Large intestine (tissue), 3 donors: ENCODE measurements around the gene DCAF6. TPM values are rescaled to one million over a fixed set of nuclear protein-coding genes. Genes with fewer than 3 reads are reported as not detected.

Source experiments
- DNase-seq, 2 donors: peaks; one replicate each; pipeline versions ENCODE4 v3.0.0 to v3.0.0-alpha.2; 2013
- H3K27ac ChIP-seq: one replicate; pipeline ENCODE4 v1.5.1; 2013; ENCODE audit warnings: low read length
- H3K27me3 ChIP-seq: 2 replicates; pipeline ENCODE4 v1.6.1; 2013; ENCODE audit warnings: low read length; ENCODE audit not compliant: control insufficient read depth, insufficient read depth
- H3K36me3 ChIP-seq: 2 replicates; pipeline ENCODE4 v1.6.1; 2013; ENCODE audit warnings: low read length; ENCODE audit not compliant: control insufficient read depth, insufficient read depth
- H3K4me1 ChIP-seq: one replicate; pipeline ENCODE4 v1.6.1; 2013; ENCODE audit warnings: low read length; ENCODE audit not compliant: control insufficient read depth, insufficient read depth
- H3K4me3 ChIP-seq: one replicate; pipeline ENCODE4 v1.5.1; 2013; ENCODE audit warnings: low read length
- H3K9me3 ChIP-seq: one replicate; pipeline ENCODE4 v1.6.1; 2013; ENCODE audit warnings: mild to moderate bottlenecking, low read depth, low read length, moderate library complexity; ENCODE audit not compliant: control insufficient read depth
- WGBS: methylation state at CpG from one replicate; pipeline ENCODE4 v1.1.5; 2013; ENCODE audit warnings: low lambda C conversion rate; ENCODE audit not compliant: insufficient coverage; 5-methylcytosine and 5-hydroxymethylcytosine counted together
- polyA plus RNA-seq: library from polyadenylated mRNA; unstranded; fragments of 120-200 nt; gene quantifications from one replicate; pipeline ENCODE4 v1.2.1, GENCODE V29; 2013

The DCAF6 gene
- polyA plus RNA-seq, 1 donor: 54.7 TPM

DNA sequence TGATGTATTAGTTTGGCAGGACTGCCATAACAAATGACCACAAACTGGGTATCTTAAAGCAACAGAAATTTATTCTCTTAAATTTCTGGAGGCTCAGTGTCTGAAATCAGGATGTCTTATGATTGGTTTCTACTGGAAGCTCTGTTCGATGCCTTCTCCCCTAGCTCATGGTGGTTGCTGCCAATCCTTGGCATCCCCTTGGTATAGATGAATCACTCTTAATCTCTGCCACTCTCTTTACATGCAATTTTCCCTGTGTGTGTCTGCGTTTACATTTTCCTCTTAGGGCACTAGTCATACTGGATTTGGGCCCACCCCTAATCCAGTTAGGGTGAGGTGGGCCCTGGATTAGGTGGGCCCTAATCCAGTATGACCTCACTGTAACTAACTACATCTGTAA lies 55.1 kb downstream of the DCAF6 start:
- WGBS: 100% methylated on average over 1 of the region's 2 CpGs

DNA sequence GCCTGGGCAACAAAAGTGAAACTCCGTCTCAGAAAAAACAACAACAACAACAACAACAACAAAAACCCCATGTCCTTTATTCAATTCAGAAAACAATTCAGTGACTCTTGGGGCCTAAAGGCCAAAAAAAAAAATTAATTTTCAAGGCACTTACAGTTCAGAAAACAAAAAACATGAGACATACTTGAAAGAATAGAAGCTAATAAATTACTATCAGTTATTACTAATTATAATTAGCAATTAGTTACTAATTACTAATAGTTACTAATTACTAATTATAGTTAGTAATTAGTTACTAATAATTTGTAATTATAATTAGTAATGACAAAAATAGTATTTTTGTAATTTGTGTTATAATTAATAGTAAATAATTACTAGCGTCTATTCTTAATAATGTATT lies 57.2 kb downstream of the DCAF6 start:
- H3K4me3 ChIP-seq: no peak overlapping the region
- H3K27me3 ChIP-seq: no peaks in the 10 kb centered on the region
- H3K27ac ChIP-seq: no peak overlapping the region
- H3K36me3 ChIP-seq: peaks cover 21% of the 10 kb centered on the region
- no peaks in the 10 kb centered on the region for H3K4me1 ChIP-seq
- DNase-seq: no peak
- H3K9me3 ChIP-seq: no peaks in the 10 kb centered on the region
- WGBS: 100% methylated on average over 1 of the region's 2 CpGs

More for the DNA sequence above, 55.1 kb downstream of the DCAF6 start:
- Histone ChIP-seq H3K4me1 (no peaks in the 10 kb centered on the region), H3K36me3 (peaks cover 20% of the 10 kb centered on the region), H3K9me3 (no peaks in the 10 kb centered on the region), H3K27me3 (no peaks in the 10 kb centered on the region), H3K4me3 (no peak overlapping the region), H3K27ac (no peak overlapping the region)
- no peak for DNase-seq

DNA sequence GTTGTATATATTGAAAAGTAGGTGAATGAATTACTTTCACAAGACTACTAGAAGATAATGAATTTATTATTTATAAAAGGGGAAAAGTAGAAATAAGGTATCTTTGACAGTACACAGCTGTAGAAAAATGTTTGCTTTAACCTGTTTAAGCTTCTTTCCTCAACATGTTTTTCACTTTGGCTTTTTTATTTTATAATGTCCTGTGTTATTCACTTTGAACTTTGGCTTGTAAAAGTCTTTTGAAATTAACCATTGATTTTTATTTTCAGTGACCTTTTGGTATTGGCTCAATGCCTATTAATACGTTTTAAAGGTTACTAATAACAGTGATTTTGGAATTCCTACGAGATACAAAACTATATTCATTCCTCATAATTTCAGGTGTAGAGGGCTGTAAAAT lies 58.1 kb downstream of the DCAF6 start:
- no peaks in the 10 kb centered on the region for H3K9me3 ChIP-seq
- no peak overlapping the region for H3K4me3 ChIP-seq
- no peaks in the 10 kb centered on the region for H3K4me1 ChIP-seq
- H3K27me3 ChIP-seq: no peaks in the 10 kb centered on the region
- no peak for DNase-seq
- WGBS: 70% methylated on average over 2 of the region's 2 CpGs
- H3K27ac ChIP-seq: no peak overlapping the region
- H3K36me3 ChIP-seq: peaks cover 23% of the 10 kb centered on the region

DNA sequence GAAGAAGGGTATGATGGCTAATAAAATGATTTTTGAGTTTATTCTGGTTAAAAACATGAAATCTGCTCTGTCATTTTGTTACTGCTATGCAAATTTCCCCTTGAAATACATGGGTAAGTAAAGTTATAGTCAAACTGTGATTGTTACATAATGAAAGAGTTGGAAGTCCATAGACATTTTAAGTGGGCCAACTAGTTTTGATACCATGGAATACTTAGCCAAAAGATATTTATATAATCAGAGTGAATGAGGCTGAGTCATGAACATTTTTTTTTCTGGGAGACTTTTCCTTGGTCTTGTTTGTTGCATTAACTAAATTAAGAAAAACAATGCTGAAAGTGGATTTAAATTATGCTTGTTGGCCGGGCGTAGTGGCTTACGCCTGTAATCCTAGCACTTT lies 58.6 kb downstream of the DCAF6 start:
- H3K27me3 ChIP-seq: no peaks in the 10 kb centered on the region
- no CpG with 5 or more reads among the region's 3 CpGs for WGBS
- no peak for DNase-seq
- H3K4me3 ChIP-seq: no peak overlapping the region
- no peaks in the 10 kb centered on the region for H3K9me3 ChIP-seq
- H3K4me1 ChIP-seq: no peaks in the 10 kb centered on the region
- H3K27ac ChIP-seq: no peak overlapping the region
- peaks cover 23% of the 10 kb centered on the region for H3K36me3 ChIP-seq

DNA sequence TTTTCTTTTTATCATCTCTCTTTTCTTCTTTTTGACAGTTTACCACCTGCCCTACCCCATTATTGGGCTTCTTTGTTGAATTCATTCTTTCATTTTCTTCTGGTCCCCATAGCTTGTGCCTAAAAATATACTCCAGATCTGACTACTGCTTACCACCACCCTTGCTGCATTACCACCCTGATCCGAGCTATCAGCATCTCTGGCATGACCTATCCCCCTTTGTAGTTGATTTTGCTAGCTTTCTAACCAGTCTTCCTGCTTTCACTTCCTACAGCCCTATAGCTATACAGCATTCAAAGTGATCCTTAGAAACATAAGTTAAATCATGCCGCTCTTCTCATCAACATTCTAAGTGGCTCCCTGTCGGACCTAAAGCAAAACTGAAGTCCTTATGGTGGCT lies 59.8 kb downstream of the DCAF6 start:
- H3K27ac ChIP-seq: no peak overlapping the region

DNA sequence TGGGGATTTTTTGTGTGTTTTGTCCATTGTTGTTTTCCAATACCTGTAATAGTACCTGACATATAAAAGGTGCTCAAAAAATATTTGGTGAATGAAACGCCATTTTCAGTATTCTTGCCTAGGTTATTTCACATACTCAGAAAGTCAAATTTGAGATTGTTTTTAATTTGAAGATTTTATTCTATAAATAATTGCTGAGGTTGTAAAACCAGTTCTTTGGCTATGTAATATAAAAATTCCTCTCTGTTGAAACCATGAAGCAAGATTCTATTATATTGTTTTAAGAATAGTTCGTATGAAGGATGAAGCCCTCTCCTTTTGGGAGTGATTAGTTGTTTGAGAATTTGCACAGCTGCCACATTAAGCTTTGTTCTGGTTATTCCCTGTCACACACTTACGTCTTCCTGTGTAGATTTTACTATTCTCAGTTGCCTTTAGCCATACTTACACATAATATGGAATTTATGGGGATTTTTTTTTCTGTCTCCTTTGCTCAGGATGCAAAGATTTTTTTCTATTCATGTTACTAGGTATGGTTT lies 60.6 kb downstream of the DCAF6 start:
- no peaks in the 10 kb centered on the region for H3K9me3 ChIP-seq
- DNase-seq: no peak
- H3K27me3 ChIP-seq: no peaks in the 10 kb centered on the region
- H3K4me3 ChIP-seq: no peak overlapping the region
- no peak overlapping the region for H3K27ac ChIP-seq
- peaks cover 18% of the 10 kb centered on the region for H3K36me3 ChIP-seq
- 86% methylated on average over 1 of the region's 3 CpGs for WGBS
- no peaks in the 10 kb centered on the region for H3K4me1 ChIP-seq

More for the DNA sequence above, 59.8 kb downstream of the DCAF6 start:
- Histone ChIP-seq H3K9me3 (no peaks in the 10 kb centered on the region), H3K4me3 (no peak overlapping the region), H3K36me3 (peaks cover 23% of the 10 kb centered on the region), H3K27me3 (no peaks in the 10 kb centered on the region), H3K4me1 (no peaks in the 10 kb centered on the region)
- no peak for DNase-seq
- 100% methylated on average over 2 of the region's 3 CpGs for WGBS

DNA sequence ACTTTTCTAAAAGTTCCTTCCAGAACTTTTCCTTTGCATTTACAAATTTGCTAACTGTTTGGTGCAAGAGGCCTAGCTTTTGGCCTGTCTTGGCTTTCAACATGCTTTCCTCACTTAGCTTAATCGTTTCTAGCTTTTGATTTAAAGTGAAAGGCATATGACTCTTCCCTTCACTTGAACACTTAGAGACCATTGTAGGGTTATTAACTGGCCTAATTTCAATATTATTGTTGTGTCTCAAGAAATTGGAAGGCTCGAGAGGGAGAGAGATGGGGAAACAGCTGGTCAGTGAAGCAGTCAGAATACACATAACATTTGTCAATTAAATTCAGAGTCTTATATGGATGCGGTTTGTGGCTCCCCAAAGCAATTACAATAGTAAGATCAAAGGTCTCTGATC lies 63.4 kb downstream of the DCAF6 start:
- H3K27ac ChIP-seq: no peak overlapping the region
- peaks cover 12% of the 10 kb centered on the region for H3K36me3 ChIP-seq
- no peak for DNase-seq
- H3K4me3 ChIP-seq: no peak overlapping the region
- 100% methylated on average over 2 of the region's 3 CpGs for WGBS
- no peaks in the 10 kb centered on the region for H3K27me3 ChIP-seq
- H3K4me1 ChIP-seq: no peaks in the 10 kb centered on the region
- no peaks in the 10 kb centered on the region for H3K9me3 ChIP-seq

DNA sequence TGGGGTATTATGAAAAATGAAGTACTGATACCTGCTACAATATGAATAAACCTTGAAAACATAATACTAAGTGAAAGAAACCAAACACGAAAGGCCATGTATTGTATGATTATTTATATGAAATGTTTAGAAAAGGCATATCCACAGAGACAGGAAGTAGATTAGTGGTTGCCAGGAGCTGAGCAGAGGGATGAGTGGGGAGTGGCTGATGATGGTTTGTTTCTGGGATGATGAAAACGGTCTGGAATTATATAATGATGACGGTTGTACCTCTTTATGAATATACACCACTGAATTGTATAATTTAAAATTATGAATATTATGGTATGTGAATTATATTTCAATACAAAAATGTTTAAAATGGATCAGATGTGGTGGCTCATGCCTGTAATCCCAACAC lies 64.2 kb downstream of the DCAF6 start:
- Histone ChIP-seq H3K4me1 (no peaks in the 10 kb centered on the region), H3K36me3 (peaks cover 12% of the 10 kb centered on the region), H3K27ac (no peak overlapping the region), H3K4me3 (no peak overlapping the region), H3K9me3 (no peaks in the 10 kb centered on the region), H3K27me3 (no peaks in the 10 kb centered on the region)
- WGBS: 74% methylated on average over 3 of the region's 3 CpGs
- no peak for DNase-seq

DNA sequence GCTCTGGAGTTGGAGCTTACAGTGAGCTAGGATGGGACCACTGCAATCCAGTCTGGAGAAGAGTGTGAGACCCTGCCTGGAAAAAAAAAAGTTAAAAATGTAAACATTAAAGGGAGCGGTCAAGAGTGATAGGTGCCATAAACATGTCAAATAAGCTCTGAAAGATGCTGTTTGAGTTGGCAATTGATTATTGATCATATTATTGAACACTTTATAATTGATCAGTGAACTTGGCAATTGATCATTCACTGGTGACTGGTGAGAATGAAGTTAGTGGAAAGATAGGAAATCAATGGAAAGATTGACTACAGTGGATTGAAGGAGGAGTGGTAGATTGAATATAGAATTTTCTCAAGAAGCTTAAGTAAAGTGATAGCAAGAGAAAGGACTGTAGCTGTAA lies 64.7 kb downstream of the DCAF6 start:
- Histone ChIP-seq H3K36me3 (peaks cover 12% of the 10 kb centered on the region), H3K9me3 (no peaks in the 10 kb centered on the region), H3K27ac (no peak overlapping the region), H3K4me3 (no peak overlapping the region), H3K27me3 (no peaks in the 10 kb centered on the region), H3K4me1 (no peaks in the 10 kb centered on the region)
- WGBS: 100% methylated on average over 1 of the region's 1 CpG
- no peak for DNase-seq

DNA sequence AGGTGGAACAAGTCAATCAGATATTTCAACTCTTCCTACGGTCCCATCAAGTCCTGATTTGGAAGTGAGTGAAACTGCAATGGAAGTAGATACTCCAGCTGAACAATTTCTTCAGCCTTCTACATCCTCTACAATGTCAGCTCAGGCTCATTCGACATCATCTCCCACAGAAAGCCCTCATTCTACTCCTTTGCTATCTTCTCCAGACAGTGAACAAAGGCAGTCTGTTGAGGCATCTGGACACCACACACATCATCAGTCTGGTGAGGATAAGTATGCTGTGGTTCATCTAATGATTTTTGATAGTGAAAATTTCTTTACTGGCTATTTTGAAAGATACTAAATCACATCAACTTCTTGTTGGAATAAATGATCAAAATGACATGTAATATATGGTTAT lies 68.0 kb downstream of the DCAF6 start:
- no peak overlapping the region for H3K27ac ChIP-seq
- no peaks in the 10 kb centered on the region for H3K9me3 ChIP-seq
- H3K27me3 ChIP-seq: no peaks in the 10 kb centered on the region
- H3K4me3 ChIP-seq: no peak overlapping the region
- H3K4me1 ChIP-seq: no peaks in the 10 kb centered on the region
- no peak for DNase-seq
- H3K36me3 ChIP-seq: peaks cover 12% of the 10 kb centered on the region
- no CpG with 5 or more reads among the region's 2 CpGs for WGBS

DNA sequence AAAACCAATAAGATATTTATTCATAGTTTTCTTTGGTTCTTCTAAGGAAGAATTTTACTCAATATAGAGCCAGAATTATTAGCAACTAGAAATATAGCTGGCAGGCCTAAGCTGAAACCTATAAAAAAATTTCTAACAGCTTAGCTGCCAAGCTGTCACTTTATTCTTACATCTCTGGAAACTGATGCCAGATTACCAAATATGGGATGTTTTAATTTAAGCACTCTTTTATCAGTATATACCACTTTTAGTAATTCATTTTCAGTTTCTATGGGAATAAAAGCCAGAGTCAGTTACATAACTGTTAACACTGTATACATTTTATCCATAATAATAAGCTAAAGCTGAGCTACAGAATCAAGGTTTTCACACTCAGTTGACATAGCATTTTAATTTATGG lies 69.0 kb downstream of the DCAF6 start:
- H3K27me3 ChIP-seq: no peaks in the 10 kb centered on the region
- no peak overlapping the region for H3K27ac ChIP-seq
- H3K4me1 ChIP-seq: no peaks in the 10 kb centered on the region
- no peaks in the 10 kb centered on the region for H3K9me3 ChIP-seq
- H3K36me3 ChIP-seq: peaks cover 12% of the 10 kb centered on the region
- DNase-seq: no peak
- no peak overlapping the region for H3K4me3 ChIP-seq
